DND-41 (cell line): ENCODE data around the gene HMSD.
"Not testable (repeated sequence)": the region's sequence is repeated elsewhere in the genome, so short reads cannot be mapped to it uniquely, and the experiment has no call there.

Source experiments
- ATAC-seq: fragments of 200-7000 bp; cut with Tn5 transposase; 3 replicates; pipeline ENCODE4 v1.9.1; 2021; ENCODE audit warnings: low read depth; ENCODE audit not compliant: insufficient read depth
- DNase-seq: peaks from one replicate; pipeline ENCODE4 v3.0.0-alpha.2; 2020
- H2AFZ ChIP-seq: 2 replicates; pipeline ENCODE4 v1.6.0; 2012; ENCODE audit warnings: low read depth, low read length
- H3K27ac ChIP-seq: 2 replicates; pipeline ENCODE4 v1.5.1; 2012; ENCODE audit warnings: low read length, inconsistent platforms
- H3K27me3 ChIP-seq: fragments of 200-600 bp; sonication (generic); 2 replicates; pipeline ENCODE4 v1.6.0; 2012; ENCODE audit warnings: low read length, mild to moderate bottlenecking, inconsistent platforms; ENCODE audit not compliant: insufficient read depth, poor library complexity
- H3K36me3 ChIP-seq: 2 replicates; pipeline ENCODE4 v1.5.1; 2012; ENCODE audit warnings: low read length, inconsistent platforms; ENCODE audit not compliant: insufficient read depth
- H3K4me1 ChIP-seq: 2 replicates; pipeline ENCODE4 v1.5.1; 2012; ENCODE audit warnings: mild to moderate bottlenecking, low read length; ENCODE audit not compliant: insufficient read depth
- H3K4me2 ChIP-seq: 2 replicates; pipeline ENCODE4 v1.6.0; 2012; ENCODE audit warnings: mild to moderate bottlenecking, moderate library complexity, low read length, inconsistent platforms; ENCODE audit not compliant: insufficient read depth
- H3K4me3 ChIP-seq, 2 experiments: fragments of 200-600 bp in 1 of 2; shearing (Covaris generic) in 1 of 2; 2 replicates each; pipeline ENCODE4 v1.5.1; 2012 to 2016; ENCODE audit warnings: inconsistent platforms in 2 of 2, low read length in 2 of 2, mild to moderate bottlenecking in 2 of 2, low read depth in 1 of 2, moderate library complexity in 1 of 2
- H3K79me2 ChIP-seq: 2 replicates; pipeline ENCODE4 v1.6.0; 2012; ENCODE audit warnings: low read length, inconsistent platforms; ENCODE audit not compliant: insufficient read depth
- H3K9ac ChIP-seq: 2 replicates; pipeline ENCODE4 v1.6.0; 2012; ENCODE audit warnings: low read depth, mild to moderate bottlenecking, inconsistent platforms, low read length, moderate library complexity
- H3K9me3 ChIP-seq: 2 replicates; pipeline ENCODE4 v1.5.1; 2012; ENCODE audit warnings: low read length, moderate library complexity, mild to moderate bottlenecking, inconsistent platforms; ENCODE audit not compliant: insufficient read depth, severe bottlenecking
- H4K20me1 ChIP-seq: 2 replicates; pipeline ENCODE4 v1.6.0; 2012; ENCODE audit warnings: low read length; ENCODE audit not compliant: insufficient read depth
- EZH2 ChIP-seq: IDR thresholded peaks from 3 replicates; pipeline ENCODE4 v1.6.1; 2012; ENCODE audit warnings: borderline replicate concordance, low read depth, mild to moderate bottlenecking, moderate library complexity, low read length, inconsistent platforms; ENCODE audit not compliant: severe bottlenecking
- TF ChIP-seq, protein P1 (sequence below): IDR thresholded peaks from 2 replicates; pipeline ENCODE4 v1.5.1; 2012; ENCODE audit warnings: borderline replicate concordance, low read length, moderate library complexity, mild to moderate bottlenecking; ENCODE audit not compliant: poor library complexity, severe bottlenecking; ENCODE audit errors: extremely low read depth

HMSD gene

DNA sequence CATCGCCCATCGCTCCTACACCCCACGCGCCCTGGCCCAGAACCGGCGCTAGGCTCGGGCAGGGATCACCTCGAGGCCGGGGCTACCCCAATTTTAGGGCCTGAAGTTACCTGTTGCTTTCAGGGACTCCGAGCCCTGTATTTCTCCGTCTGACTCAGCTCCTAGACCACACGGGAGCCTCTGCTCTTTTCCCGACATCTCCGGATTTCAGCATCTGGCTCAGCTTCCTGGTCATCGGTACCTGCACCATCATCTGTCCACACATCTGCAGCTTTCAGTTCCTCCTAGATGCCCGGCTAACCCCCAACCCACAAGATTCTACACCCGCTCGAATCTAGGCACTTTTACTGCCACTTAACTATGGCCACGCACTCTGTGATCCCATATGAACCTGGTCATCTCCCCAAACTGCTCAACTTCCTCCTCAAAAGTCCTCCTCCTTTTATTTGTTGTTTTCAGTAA lies 12.1 kb upstream of the HMSD start:
- H3K4me2 ChIP-seq = no peak overlapping the region
- H3K9ac ChIP-seq = no peak overlapping the region
- ATAC-seq (no peak), DNase-seq (no peak)
- TF ChIP-seq, protein P1, sequence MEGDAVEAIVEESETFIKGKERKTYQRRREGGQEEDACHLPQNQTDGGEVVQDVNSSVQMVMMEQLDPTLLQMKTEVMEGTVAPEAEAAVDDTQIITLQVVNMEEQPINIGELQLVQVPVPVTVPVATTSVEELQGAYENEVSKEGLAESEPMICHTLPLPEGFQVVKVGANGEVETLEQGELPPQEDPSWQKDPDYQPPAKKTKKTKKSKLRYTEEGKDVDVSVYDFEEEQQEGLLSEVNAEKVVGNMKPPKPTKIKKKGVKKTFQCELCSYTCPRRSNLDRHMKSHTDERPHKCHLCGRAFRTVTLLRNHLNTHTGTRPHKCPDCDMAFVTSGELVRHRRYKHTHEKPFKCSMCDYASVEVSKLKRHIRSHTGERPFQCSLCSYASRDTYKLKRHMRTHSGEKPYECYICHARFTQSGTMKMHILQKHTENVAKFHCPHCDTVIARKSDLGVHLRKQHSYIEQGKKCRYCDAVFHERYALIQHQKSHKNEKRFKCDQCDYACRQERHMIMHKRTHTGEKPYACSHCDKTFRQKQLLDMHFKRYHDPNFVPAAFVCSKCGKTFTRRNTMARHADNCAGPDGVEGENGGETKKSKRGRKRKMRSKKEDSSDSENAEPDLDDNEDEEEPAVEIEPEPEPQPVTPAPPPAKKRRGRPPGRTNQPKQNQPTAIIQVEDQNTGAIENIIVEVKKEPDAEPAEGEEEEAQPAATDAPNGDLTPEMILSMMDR = no peak
- no peak for TF ChIP-seq EZH2
- no peaks in the 10 kb centered on the region for H3K27me3 ChIP-seq
- no peaks in the 10 kb centered on the region for H3K9me3 ChIP-seq
- no peaks in the 10 kb centered on the region for H3K36me3 ChIP-seq
- H3K4me1 ChIP-seq = no peaks in the 10 kb centered on the region
- H3K79me2 ChIP-seq = no peaks in the 10 kb centered on the region
- no peak overlapping the region for H2AFZ ChIP-seq
- H3K27ac ChIP-seq = no peak overlapping the region
- H3K4me3 ChIP-seq = no peak overlapping the region
- no peaks in the 10 kb centered on the region for H4K20me1 ChIP-seq

DNA sequence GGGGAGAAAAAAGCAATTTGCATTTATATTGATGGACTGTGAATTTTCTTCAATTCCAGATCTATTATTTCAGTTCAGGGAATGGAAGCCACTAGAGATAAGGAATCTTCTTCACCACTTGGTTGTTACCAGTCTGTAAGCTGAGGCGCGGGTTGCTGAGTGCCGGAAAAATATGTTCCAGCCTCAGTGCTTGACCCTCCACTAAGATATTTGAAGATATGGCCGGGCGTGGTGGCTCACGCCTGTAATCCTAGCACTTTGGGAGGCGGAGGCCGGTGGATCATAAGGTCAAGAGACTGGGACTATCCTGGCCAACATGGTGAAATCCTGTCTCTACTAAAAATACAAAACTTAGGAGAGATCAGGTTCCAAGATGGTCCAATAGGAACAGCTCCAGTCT lies 9.1 kb upstream of the HMSD start:
- Histone ChIP-seq H3K27ac (no peak overlapping the region), H3K27me3 (no peaks in the 10 kb centered on the region), H3K36me3 (no peaks in the 10 kb centered on the region), H4K20me1 (no peaks in the 10 kb centered on the region), H3K4me3 (no peak overlapping the region), H3K9ac (no peak overlapping the region), H3K4me2 (no peak overlapping the region), H3K79me2 (no peaks in the 10 kb centered on the region), H2AFZ (no peak overlapping the region), H3K4me1 (no peaks in the 10 kb centered on the region), H3K9me3 (no peaks in the 10 kb centered on the region)
- TF ChIP-seq EZH2 = no peak
- TF ChIP-seq, protein P1 = no peak
- ATAC-seq (no peak), DNase-seq (no peak)

DNA sequence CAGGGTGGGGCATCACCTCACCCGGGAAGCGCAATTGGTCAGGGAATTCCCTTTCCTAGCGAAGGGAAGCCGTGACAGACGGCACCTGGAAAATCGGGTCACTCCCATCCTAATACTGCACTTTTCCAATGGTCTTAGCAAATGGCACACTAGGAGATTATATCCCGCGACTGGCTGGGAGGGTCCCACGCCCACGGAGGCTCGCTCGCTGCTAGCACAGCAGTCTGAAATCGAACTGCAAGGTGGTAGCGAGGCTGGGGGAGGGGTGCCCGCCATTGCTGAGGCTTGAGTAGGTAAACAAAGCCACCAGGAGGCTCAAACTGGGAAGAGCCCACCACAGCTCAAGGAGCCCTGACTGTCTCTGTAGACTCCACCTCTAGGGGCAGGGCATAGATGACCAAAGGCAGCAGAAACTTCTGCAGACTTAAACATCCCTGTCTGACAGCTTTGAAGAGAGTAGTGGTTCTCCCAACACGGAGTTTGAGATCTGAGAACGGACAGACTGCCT lies 8.5 kb upstream of the HMSD start:
- H3K4me3 ChIP-seq, H3K79me2 ChIP-seq, ATAC-seq, H2AFZ ChIP-seq, H3K27me3 ChIP-seq, H3K36me3 ChIP-seq, H3K27ac ChIP-seq, H3K9ac ChIP-seq, DNase-seq, H3K9me3 ChIP-seq, H4K20me1 ChIP-seq, H3K4me2 ChIP-seq, H3K4me1 ChIP-seq: not testable (repeated sequence)

DNA sequence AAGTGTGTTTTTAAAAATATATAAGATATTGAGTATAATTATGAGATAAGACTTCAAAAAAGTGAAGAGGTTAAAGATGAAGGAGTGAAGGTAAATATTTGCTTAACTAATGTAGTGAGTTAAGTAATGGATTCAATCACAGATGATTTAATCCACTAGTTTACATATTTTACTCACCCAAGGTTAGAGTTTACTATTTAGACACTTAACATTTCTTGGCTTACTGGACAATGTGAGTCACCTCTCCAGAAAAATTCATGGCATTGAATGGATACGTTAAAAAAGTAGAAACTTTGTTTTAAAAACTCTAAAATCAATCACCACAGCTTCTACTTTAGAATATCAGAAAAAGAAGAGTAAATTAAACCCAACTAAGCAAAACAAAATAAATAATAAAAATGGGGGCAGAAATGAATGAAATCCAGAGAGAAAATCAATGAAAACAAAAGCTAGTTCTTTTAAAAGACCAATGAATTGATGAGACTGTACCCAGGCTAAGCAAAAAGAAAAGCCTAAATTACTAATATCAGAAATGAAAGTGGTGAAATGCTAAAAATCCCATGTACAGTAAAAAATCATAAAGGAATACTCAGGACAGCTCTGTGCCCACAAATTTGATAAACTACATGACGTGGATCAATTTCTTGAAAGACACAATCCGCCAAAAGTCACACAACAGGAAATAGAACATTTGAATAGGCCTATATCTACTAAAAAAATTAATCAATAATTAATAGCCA lies 1.9 kb upstream of the HMSD start:
- H3K27me3 ChIP-seq = no peaks in the 10 kb centered on the region
- H3K4me3 ChIP-seq = no peak overlapping the region
- H3K9me3 ChIP-seq = no peaks in the 10 kb centered on the region
- H3K27ac ChIP-seq = no peak overlapping the region
- TF ChIP-seq, protein P1 = no peak
- no peak for TF ChIP-seq EZH2
- H4K20me1 ChIP-seq = no peaks in the 10 kb centered on the region
- ATAC-seq = no peak
- H3K9ac ChIP-seq = no peak overlapping the region
- no peak overlapping the region for H3K4me2 ChIP-seq
- H3K4me1 ChIP-seq = no peaks in the 10 kb centered on the region
- no peaks in the 10 kb centered on the region for H3K36me3 ChIP-seq
- no peak overlapping the region for H2AFZ ChIP-seq
- H3K79me2 ChIP-seq = no peaks in the 10 kb centered on the region
- no peak for DNase-seq
